Measurements from ENCODE around the gene GNA15.
"Not testable (repeated sequence)": the region's sequence is repeated elsewhere in the genome, so short reads cannot be mapped to it uniquely, and the experiment has no call there.

GRCh38 chr19:3154447-3154846 is 18.6 kb downstream of the GNA15 start:
- TF ChIP-seq EP300, POLR2AphosphoS5 (IDR thresholded peaks at IDR 0.05): not testable (repeated sequence)
